ENCODE data around the gene ECSIT.
A peak's percentile ranks its signal among the peaks of the same experiment; 100 is the strongest.

The ECSIT gene

DNA sequence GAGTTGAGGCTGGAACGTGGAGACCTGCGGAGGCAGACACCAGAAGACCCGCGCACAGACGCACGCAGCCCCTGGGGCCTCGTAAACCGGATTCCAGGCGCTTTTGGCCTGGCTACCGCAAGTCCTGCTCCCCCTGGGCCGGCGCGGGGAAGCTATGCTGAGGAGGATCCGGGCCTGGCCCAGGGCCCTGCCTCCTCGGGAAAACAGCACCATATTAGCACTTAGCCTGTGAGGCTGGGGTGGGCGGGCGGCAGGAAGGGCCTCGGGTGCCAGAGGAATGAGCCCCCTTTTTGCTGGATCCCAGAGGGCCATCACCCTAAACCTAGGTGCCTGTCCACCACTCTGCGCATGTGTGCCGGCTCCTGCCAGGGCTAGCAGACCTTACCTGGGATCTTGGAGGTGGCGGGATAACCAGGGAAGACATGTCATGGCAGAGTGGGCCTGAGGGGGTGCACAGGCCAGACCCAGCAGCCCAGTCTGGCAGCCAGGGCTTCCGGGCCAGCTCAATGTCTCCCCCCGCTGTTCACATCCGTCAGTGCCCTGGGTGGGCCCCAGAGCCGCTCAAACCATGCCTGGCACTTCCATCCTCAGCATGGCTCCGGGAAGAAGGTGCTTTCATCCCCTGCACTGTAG is 22.8 kb upstream of the ECSIT start:
- no CpG with 5 or more reads among the region's 26 CpGs for WGBS (ENCODE audit: extremely low coverage, insufficient coverage, insufficient read length)
- Histone ChIP-seq H3K27me3 (ENCODE audit: insufficient read depth, low read length) (no peaks in the 10 kb centered on the region), H3K4ac (ENCODE audit: low read depth, low read length) (no peak overlapping the region)

DNA sequence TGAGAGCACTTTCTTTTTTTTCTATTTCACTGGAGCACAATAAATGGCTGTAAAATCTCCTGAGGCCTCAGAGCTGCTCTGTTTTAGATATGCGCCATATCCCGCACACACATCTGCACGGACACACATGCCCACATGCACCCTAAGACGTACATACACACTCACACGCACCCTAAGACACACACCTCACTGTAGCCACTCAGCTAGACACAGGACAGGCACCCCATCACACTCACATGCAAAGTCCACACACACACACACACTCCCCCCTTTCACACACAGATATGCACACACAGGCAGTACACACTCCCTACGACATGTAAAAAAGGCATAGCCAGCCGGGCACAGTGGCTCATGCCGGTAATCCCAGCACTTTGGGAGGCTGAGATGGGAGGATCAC is 21.3 kb upstream of the ECSIT start:
- Histone ChIP-seq H3K4me1 (ENCODE audit: control insufficient read depth in 1 of 2, insufficient read depth in 2 of 2, low read length in 2 of 2) (no peaks in the 10 kb centered on the region), H3K18ac (ENCODE audit: low read length) (no peak overlapping the region), H2BK120ac (ENCODE audit: insufficient read depth, low read length, poor library complexity) (no peak overlapping the region), H3K79me2 (ENCODE audit: control insufficient read depth, insufficient read depth, low read length, poor library complexity) (no peaks in the 10 kb centered on the region), H4K8ac (ENCODE audit: low read depth, low read length) (no peak overlapping the region), H4K91ac (ENCODE audit: low read depth, low read length) (no peak overlapping the region), H2BK12ac (ENCODE audit: low read length) (no peak overlapping the region), H3K9me3 (ENCODE audit: insufficient read depth, low read depth, low read length) (peaks cover 3% of the 10 kb centered on the region), H3K23ac (ENCODE audit: low read length) (no peak overlapping the region), H3K4ac (ENCODE audit: low read depth, low read length) (no peak overlapping the region), H3K27ac (ENCODE audit: low read depth, low read length) (no peak overlapping the region), H2AFZ (ENCODE audit: insufficient read depth, low read length, poor library complexity) (no peak overlapping the region), H3K4me2 (ENCODE audit: low read length) (no peak overlapping the region), H2AK5ac (ENCODE audit: low read length) (no peak overlapping the region), H2BK5ac (ENCODE audit: low read depth, low read length, poor library complexity) (no peak overlapping the region), H3K79me1 (ENCODE audit: low read length) (no peaks in the 10 kb centered on the region), H3K27me3 (ENCODE audit: insufficient read depth, low read length) (no peaks in the 10 kb centered on the region), H3K4me3 (ENCODE audit: low read depth, low read length) (no peak overlapping the region), H3K36me3 (ENCODE audit: control insufficient read depth in 1 of 2, insufficient read depth in 2 of 2, low read length in 2 of 2) (peaks cover 69 to 70% of the 10 kb centered on the region in 2 experiments), H3K14ac (ENCODE audit: low read length) (no peak overlapping the region), H3K9ac (ENCODE audit: low read length) (no peak overlapping the region), H4K12ac (ENCODE audit: low read depth, low read length) (no peak overlapping the region)
- DNase-seq, result no peak
- WGBS (ENCODE audit: extremely low coverage, insufficient coverage, insufficient read length), result no CpG with 5 or more reads among the region's 8 CpGs

More for the DNA sequence above, 22.8 kb upstream of the ECSIT start:
- Histone ChIP-seq H4K8ac (ENCODE audit: low read depth, low read length) (no peak overlapping the region), H2BK120ac (ENCODE audit: insufficient read depth, low read length, poor library complexity) (peak overlapping the region; percentile 15), H3K79me1 (ENCODE audit: low read length) (no peaks in the 10 kb centered on the region), H2BK12ac (ENCODE audit: low read length) (no peak overlapping the region), H3K14ac (ENCODE audit: low read length) (no peak overlapping the region), H3K4me3 (ENCODE audit: low read depth, low read length) (no peak overlapping the region), H3K9me3 (ENCODE audit: insufficient read depth, low read depth, low read length) (peaks cover 3% of the 10 kb centered on the region), H2AK5ac (ENCODE audit: low read length) (no peak overlapping the region), H4K12ac (ENCODE audit: low read depth, low read length) (no peak overlapping the region), H3K4me1 (ENCODE audit: control insufficient read depth in 1 of 2, insufficient read depth in 2 of 2, low read length in 2 of 2) (no peaks in the 10 kb centered on the region), H4K91ac (ENCODE audit: low read depth, low read length) (no peak overlapping the region), H3K4me2 (ENCODE audit: low read length) (no peak overlapping the region), H3K18ac (ENCODE audit: low read length) (no peak overlapping the region), H3K36me3 (ENCODE audit: control insufficient read depth in 1 of 2, insufficient read depth in 2 of 2, low read length in 2 of 2) (peaks cover 65 to 67% of the 10 kb centered on the region in 2 experiments), H2AFZ (ENCODE audit: insufficient read depth, low read length, poor library complexity) (no peak overlapping the region), H3K79me2 (ENCODE audit: control insufficient read depth, insufficient read depth, low read length, poor library complexity) (no peaks in the 10 kb centered on the region), H3K27ac (ENCODE audit: low read depth, low read length) (no peak overlapping the region), H3K9ac (ENCODE audit: low read length) (no peak overlapping the region), H3K23ac (ENCODE audit: low read length) (no peak overlapping the region), H2BK5ac (ENCODE audit: low read depth, low read length, poor library complexity) (no peak overlapping the region)
- no peak for DNase-seq

DNA sequence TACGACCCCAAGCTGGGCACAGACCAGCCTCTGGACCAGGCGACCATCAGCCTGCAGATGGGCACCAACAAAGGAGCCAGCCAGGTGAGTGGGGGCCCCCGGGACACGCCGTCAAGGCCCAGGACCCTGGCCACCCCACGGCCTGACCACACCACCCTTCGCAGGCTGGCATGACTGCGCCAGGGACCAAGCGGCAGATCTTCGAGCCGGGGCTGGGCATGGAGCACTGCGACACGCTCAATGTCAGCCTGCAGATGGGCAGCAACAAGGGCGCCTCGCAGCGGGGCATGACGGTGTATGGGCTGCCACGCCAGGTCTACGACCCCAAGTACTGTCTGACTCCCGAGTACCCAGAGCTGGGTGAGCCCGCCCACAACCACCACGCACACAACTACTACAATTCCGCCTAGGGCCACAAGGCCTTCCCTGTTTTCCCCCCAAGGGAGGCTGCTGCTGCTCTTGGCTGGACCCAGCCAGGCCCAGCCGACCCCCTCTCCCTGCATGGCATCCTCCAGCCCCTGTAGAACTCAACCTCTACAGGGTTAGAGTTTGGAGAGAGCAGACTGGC is 20.5 kb upstream of the ECSIT start:
- H3K79me2 ChIP-seq (ENCODE audit: control insufficient read depth, insufficient read depth, low read length, poor library complexity), result no peaks in the 10 kb centered on the region
- no peak overlapping the region for H2BK12ac ChIP-seq (ENCODE audit: low read length)
- no peak overlapping the region for H3K27ac ChIP-seq (ENCODE audit: low read depth, low read length)
- no peak overlapping the region for H3K23ac ChIP-seq (ENCODE audit: low read length)
- H2BK5ac ChIP-seq (ENCODE audit: low read depth, low read length, poor library complexity), result no peak overlapping the region
- H3K4ac ChIP-seq (ENCODE audit: low read depth, low read length), result no peak overlapping the region
- no peaks in the 10 kb centered on the region for H3K79me1 ChIP-seq (ENCODE audit: low read length)
- no peak overlapping the region for H3K14ac ChIP-seq (ENCODE audit: low read length)
- H3K27me3 ChIP-seq (ENCODE audit: insufficient read depth, low read length), result no peaks in the 10 kb centered on the region
- no CpG with 5 or more reads among the region's 24 CpGs for WGBS (ENCODE audit: extremely low coverage, insufficient coverage, insufficient read length)
- H4K91ac ChIP-seq (ENCODE audit: low read depth, low read length), result no peak overlapping the region
- no peaks in the 10 kb centered on the region for H3K4me1 ChIP-seq (ENCODE audit: control insufficient read depth in 1 of 2, insufficient read depth in 2 of 2, low read length in 2 of 2)
- no peak overlapping the region for H3K4me2 ChIP-seq (ENCODE audit: low read length)
- H2AK5ac ChIP-seq (ENCODE audit: low read length), result no peak overlapping the region
- no peak overlapping the region for H2BK120ac ChIP-seq (ENCODE audit: insufficient read depth, low read length, poor library complexity)
- H2AFZ ChIP-seq (ENCODE audit: insufficient read depth, low read length, poor library complexity), result no peak overlapping the region
- no peak overlapping the region for H4K12ac ChIP-seq (ENCODE audit: low read depth, low read length)
- no peak for DNase-seq
- no peak overlapping the region for H3K9ac ChIP-seq (ENCODE audit: low read length)
- no peak overlapping the region for H4K8ac ChIP-seq (ENCODE audit: low read depth, low read length)
- peaks cover 3% of the 10 kb centered on the region for H3K9me3 ChIP-seq (ENCODE audit: insufficient read depth, low read depth, low read length)
- H3K36me3 ChIP-seq (ENCODE audit: control insufficient read depth in 1 of 2, insufficient read depth in 2 of 2, low read length in 2 of 2), result peaks cover 68 to 73% of the 10 kb centered on the region in 2 experiments
- H3K4me3 ChIP-seq (ENCODE audit: low read depth, low read length), result no peak overlapping the region
- H3K18ac ChIP-seq (ENCODE audit: low read length), result no peak overlapping the region

DNA sequence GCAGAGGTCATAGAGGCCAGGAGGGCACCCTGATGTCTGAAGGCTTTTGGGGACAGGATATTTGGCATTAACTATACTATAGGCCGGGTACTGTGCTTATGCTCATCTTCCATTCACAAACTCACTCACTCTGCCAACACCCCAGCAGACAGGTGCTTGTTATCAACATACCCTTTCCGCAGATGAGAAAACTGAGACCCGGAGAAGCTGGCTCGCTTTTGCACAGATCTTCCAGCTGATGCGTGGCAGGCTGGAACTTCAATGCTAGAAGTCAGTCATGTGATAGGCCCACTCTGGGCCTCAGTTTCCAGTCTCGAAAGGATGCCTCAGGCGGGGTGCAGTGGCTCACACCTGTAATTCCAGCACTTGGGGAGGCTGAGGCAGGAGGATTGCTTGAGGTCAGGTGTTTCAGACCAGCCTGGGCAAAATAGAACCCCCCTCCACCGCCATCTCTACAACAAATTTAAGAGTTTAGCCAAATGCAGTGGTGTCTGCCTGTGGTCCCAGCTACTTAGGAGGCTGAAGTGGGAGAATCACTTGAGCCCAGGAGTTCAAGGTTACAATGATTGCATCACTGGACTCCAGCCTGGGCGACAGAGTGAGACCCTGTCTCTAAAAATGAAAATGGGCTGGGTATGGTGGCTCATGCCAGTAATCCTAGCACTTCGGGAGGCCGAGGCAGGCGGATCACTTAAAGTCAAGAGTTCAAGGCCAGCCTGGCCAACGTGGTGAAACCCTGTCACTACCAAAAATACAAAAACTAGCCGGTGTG is 19.2 kb upstream of the ECSIT start:
- Histone ChIP-seq H2BK120ac (ENCODE audit: insufficient read depth, low read length, poor library complexity) (no peak overlapping the region), H4K91ac (ENCODE audit: low read depth, low read length) (no peak overlapping the region), H3K4ac (ENCODE audit: low read depth, low read length) (no peak overlapping the region), H3K4me1 (ENCODE audit: control insufficient read depth in 1 of 2, insufficient read depth in 2 of 2, low read length in 2 of 2) (no peaks in the 10 kb centered on the region), H3K36me3 (ENCODE audit: control insufficient read depth in 1 of 2, insufficient read depth in 2 of 2, low read length in 2 of 2) (peaks cover 59 to 67% of the 10 kb centered on the region in 2 experiments), H2AK5ac (ENCODE audit: low read length) (no peak overlapping the region), H4K12ac (ENCODE audit: low read depth, low read length) (no peak overlapping the region), H3K27ac (ENCODE audit: low read depth, low read length) (no peak overlapping the region), H3K79me2 (ENCODE audit: control insufficient read depth, insufficient read depth, low read length, poor library complexity) (no peaks in the 10 kb centered on the region), H2AFZ (ENCODE audit: insufficient read depth, low read length, poor library complexity) (no peak overlapping the region), H3K18ac (ENCODE audit: low read length) (no peak overlapping the region), H3K4me2 (ENCODE audit: low read length) (no peak overlapping the region), H3K23ac (ENCODE audit: low read length) (no peak overlapping the region), H3K9ac (ENCODE audit: low read length) (no peak overlapping the region), H4K8ac (ENCODE audit: low read depth, low read length) (no peak overlapping the region), H2BK5ac (ENCODE audit: low read depth, low read length, poor library complexity) (no peak overlapping the region), H3K79me1 (ENCODE audit: low read length) (no peaks in the 10 kb centered on the region), H3K9me3 (ENCODE audit: insufficient read depth, low read depth, low read length) (peaks cover 3% of the 10 kb centered on the region), H3K14ac (ENCODE audit: low read length) (no peak overlapping the region), H3K27me3 (ENCODE audit: insufficient read depth, low read length) (no peaks in the 10 kb centered on the region), H2BK12ac (ENCODE audit: low read length) (no peak overlapping the region), H3K4me3 (ENCODE audit: low read depth, low read length) (no peak overlapping the region)
- no peak for DNase-seq
- WGBS (ENCODE audit: extremely low coverage, insufficient coverage, insufficient read length), result no CpG with 5 or more reads among the region's 14 CpGs

All from trophoblast cell (in vitro differentiated cells and primary cell).